ENCODE results near the gene APLP1.
"Not testable (repeated sequence)": the region's sequence is repeated elsewhere in the genome, so short reads cannot be mapped to it uniquely, and the experiment has no call there.

The APLP1 gene

DNA sequence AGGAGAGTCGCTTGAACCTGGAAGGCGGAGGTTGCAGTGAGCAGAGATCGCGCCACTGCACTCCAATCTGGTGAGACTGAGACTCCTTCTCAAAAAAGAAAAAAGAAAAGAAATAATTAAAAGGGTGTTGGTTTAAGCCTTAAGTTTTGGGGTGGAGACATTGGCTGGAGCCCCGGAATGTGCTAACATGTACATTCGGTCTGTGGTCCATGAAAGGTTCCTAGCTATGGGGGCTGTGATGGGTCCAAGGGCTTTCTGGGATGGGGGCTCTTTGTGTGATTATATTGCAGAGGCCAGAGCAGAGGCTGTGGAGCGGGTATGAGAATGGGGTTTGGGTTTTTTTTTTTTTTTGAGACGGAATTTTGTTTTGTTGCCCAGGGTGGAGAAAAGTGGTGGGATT lies 17.5 kb downstream of the APLP1 start:
- DNase-seq = no peak

DNA sequence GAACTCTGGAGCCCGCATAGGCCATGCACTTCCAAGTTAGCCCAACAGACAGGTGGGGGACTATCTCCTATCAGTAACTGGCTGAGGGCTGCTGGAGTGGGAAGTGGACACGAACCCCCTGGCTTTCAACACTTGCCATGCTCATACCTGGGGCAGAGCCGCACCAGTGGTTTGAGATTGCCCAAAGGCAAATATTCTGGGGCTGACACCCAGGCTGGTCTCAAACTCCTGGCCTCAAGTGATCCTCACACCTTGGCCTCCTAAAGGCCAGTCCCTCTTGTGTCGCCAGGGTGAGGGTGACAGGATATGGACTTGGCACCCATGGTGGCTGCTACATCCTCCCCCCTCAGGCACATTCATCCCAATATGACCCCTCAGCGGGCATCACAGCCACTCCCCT lies 18.8 kb downstream of the APLP1 start:
- no peak for DNase-seq

DNA sequence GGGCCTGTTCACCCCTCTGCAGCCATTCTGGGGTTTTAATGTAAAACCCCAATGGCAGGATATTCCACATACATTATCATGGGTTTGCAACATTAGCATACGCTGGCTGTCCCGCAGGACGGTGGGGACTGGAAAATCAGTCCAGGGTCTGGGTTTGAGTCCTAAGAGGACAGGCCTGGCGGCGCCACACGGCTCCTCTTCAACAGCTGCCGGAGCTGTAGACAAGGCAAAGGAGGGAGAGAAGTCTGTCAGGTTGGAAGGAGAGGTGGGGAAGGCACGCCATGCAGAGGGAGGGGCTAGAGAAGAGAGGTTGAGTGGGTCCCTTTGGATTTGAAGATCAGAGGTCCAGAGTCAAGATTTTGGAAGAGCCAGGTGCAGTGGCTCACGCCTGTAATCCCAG lies 20.0 kb downstream of the APLP1 start:
- no peak for DNase-seq

DNA sequence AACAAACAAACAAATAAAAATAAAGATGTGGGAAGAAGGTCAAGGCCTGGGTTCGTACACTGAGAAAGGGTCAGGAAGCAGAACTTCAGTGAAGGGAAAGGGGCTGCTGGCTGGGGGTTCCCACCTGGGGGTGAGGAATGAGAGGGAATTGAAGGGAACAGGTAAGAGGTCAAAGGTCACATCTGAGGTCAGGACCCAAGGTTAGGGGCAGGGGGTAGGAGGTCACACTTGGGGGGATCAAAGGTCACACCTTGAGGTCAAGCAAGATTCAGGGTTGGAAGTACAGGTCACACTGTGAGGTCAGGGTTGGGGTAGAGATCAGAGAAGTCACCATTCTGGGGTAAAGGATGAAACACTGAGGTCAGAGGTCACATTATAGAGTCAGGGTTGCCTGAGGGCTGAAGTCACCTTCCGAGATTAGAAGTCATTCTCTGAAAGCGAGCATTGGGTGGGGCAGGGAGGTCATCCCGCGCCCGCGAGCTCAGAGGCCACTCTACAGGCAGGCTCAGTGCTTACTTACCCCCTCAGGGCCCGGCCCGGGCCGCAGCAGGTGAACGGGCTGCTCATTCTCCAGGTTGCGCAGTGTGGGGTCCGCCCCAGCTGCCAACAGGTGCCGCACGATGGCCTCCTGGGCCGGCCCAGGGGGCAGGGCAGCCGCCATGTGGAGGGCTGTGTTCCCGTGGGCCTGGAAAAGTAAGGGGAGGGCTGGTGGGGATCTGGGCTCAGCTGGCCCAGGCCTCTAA lies 21.2 kb downstream of the APLP1 start:
- DNase-seq = no peak

DNA sequence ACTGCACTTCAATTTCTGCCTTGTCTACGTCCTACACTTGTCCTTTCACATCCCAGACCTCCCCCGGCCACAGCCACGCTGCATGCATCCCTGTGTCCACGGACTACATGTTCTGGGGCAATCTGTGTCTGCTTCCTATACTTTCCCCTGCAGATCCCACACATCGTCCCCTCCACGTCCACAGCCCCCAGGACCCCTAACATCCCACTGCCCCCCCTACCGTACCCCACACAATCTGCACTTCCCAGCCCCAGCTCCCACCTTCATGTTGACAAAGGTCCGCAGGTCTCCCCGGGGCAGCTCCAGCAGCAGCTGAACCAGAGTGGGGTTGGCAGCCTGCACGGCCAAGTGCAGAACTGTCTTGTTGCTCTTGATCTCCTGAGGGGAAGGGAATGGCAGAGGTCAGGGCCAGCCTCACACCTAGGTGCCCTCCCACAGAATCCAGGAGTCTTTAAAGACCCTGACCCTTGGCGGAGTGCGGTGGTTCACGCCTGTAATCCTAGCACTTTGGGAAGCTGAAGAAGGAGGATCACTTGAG lies 21.8 kb downstream of the APLP1 start:
- DNase-seq = no peak

DNA sequence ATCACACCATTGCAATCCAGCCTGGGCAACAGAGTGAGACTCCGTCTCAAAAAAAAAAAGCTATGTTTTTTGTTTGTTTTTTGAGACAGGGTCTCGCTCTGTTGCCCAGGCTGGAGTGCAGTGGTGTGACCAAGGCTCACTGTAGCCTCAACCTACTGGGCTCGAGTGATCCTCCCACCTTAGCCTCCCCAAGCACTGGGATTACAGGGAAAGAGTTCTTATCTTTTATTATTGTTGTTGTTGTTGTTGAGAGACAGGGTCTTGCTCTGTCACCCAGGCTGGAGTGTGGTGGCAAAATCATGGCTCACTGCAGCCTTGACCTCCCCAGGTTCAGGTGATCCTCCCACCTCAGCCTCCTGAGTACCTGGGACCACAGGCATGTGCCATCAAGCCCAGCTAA lies 23.4 kb downstream of the APLP1 start:
- DNase-seq = not testable (repeated sequence)

DNA sequence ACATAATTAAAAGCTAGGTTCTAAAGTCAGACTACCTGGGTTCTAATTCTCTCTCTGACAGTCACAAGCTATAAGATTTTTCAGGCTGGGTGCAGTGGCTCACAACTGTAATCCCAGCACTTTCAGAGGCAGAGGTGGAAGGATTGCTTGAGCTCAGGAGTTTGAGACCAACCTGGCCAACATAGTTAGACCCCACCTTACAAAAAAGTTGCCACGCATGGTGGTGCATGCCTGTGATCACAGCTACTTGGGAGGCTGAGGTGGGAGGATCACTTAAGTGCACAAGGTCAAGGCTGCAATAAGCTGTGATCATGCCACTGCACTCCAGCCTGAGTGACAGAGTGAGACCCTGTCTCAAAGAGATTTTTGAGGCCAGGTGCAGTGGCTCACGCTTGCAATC lies 26.0 kb downstream of the APLP1 start:
- no peak for DNase-seq

DNA sequence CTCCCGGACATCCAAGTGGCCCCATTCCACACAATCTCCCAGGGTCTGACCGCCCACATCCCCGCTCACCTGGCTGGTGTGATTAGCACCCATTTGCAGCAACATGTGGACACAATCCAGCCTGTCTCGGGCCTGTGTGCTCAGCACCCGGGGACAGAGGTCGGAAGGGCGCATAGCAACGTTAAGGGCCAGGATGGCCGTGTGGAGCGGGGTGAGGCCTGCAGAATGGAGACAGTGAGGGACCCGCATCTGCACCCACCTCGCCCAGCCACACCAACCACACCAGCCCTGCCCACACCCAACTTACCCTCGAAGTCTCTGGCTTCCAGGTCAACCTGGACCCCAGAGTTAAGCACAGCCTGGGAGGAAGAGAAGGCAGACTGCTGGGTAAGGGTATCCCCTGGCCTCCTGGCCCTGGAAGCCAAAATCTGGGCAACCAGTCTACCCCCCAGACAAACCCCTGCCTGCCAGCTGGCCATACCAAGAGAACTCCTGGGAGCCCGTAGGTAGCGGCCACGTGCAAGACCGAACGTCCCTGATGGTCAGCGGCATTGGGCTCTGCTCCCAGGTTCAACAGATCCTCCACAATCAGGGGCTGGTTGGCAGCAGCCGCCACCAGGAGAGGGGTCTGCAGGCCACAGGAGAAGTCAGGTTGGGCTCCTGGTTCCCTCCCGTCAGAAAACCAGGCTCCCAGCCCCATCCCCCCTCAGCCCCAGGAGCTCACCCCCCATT lies 27.7 kb downstream of the APLP1 start:
- no peak for DNase-seq

DNA sequence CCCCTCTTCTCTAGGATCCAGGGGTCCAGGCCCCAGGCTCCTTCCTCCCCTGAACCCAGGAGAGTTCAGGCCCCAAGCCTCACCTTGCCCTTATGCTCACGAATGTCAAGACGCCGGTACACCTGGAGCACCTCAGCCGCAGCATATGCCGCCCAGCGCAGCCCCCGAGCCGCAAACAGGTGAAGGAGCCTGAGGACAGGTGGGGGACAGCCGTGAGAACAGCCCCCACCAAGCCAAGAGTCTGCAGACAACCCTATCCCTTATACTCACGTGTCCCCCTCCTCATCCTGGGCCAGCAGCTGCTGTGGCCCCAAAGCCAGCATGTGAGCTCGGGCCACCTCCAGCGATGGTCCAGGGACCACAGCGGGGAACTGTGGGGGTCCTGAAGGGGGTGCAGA lies 28.3 kb downstream of the APLP1 start:
- no peak for DNase-seq

DNA sequence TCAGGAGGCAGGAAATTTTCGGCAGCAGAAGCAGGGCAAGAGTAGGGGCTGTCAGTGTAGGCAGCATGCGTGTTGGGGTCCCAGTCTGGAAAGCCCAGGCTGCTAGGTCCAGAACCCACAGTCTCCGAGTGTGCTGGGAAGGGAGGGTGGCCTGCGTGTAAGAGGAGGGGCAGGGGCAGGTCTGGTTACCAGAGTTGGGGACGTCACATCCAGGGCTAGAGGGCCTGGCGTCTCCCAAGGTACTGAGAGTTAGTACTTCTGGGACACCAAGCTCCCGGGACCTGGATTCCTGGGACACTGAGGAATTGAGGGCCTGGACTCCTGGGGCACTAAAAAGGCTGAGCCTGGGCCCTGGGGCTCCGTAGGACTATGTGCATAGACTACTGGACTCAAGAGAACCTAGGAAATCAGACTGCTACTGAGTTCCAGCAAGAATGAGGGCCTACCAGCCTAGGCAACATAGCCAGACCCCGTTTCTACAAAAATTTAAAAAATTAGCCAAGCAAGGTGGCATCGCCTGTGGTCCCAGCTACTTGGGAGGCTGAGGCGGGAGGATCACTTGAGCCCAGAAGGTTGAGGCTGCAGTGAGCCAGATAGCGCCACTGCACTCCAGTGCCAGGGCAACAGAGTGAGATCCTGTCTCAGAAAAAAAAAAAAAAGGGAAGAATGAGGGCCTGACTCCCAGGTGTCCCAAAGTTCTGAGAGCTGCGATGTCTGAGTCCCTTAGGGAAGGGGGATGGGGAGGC lies 29.5 kb downstream of the APLP1 start:
- no peak for DNase-seq

DNA sequence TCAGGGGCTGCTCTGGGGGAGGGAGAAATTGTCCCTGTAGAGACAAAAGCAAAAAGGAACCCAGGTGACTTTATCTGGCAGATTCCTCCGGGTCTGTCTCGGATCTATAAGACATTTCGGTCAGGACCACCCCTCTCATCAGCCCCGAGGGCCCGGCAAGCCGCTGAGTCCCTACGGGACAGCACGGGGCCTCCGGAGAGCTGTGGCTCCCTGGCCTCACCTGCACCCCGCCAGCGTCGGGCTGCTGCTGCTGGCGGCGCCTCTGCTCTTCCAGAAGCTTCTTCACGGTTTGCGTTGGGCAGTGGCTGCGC lies 30.1 kb downstream of the APLP1 start:
- no peak for DNase-seq

DNA sequence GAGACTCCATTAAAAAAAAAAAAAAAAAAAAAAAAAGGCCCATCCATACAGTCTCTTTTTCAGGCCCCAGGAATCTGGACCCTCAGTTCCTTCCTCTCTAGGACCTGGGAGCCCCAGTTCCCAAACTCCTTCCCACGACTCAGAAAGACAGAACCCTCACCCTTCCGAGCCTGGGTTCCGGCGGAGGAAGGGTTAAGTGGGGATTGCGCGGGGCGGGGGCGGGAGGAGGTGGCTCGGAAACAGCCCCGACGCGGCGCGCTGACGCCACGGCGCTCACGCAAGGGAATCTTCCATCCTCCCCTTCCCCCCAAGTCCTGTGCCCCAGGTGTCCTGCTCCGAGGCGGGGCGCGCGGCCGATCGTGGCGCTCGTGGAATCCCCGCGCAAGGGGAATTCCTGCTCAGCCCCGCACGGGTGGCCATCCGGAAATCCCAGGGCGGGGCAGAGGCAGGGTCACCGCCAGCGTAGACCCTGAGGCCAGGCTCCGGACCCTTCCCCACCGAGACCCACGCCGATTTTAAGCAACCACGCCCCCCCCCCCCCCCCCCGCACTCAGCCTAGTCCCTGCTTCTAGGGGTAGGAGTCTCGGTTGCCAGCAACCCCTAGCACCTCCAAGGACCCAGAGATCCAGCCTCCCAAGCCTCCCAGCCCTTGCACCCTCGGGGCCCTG lies 31.3 kb downstream of the APLP1 start:
- DNase-seq = peak; percentile 18

DNA sequence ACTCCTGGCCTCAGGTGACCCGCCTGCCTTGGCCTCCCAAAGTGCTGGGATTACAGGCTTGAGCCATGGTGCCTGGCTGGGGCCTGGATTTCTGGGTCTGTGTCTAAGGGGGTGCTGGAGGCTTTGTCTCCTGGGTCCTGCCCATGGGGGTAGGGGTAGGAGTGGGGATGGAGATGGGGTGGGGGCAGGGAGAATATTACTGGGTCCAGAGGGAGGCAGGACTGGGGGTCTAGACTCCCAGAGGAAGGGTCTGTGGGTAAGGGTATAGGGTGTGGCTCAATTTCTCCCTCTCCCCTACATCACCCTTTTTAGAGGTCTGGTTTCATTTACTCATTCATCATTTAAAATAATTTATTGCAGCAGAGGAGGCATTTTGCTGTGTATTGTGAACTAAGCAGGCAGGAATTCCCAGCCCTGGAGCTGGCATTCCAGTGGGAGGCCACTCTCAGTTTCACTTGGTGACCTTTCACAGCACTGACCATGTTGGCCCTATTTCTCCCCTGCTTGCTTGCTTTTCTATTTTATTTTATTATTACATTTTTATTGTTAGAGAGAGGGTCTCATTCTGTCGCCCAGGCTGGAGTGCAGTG lies 32.8 kb downstream of the APLP1 start:
- DNase-seq = no peak

DNA sequence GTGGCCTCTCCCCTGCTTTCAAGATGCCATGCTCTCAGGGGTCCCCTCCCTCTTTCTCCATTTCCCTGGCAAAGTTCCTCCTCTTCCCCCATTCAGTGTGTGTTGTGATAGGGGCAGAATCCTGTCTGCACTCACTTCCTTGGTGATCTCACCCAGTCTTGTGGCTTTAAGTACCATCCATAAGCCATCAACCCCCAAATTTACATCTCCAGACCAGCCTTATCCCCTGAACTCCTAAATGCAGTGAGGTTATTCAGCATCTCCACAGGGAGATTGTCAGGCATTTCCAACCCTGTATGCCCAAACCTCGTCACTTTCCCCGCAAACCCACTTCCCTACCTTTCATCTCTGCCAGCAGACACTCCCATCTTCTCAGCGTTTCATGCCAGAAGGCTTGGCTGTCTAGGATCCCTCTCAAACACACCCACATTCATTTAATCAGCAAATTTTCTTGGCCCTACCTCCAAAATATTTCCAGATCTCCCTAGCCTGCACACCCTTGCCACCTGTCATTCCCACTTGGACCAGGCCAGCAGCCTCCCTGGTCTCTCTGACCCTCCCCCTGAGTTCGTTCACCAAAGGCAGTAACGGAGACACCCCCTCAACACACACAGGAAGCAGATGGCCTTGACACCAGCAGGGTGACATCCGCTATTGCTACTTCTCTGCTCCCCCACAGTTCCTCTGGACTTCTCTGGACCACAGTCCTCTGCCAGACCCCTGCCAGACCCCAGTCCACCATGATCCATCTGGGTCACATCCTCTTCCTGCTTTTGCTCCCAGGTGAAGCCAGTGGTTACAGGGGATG lies 33.7 kb downstream of the APLP1 start, which contains the start of gene HCST:
TSS of gene HCST (plus strand) at position 676 of the 808 bp plus-strand sequence. CDS start at position 741, 65 bp downstream.
- no peak for DNase-seq

DNA sequence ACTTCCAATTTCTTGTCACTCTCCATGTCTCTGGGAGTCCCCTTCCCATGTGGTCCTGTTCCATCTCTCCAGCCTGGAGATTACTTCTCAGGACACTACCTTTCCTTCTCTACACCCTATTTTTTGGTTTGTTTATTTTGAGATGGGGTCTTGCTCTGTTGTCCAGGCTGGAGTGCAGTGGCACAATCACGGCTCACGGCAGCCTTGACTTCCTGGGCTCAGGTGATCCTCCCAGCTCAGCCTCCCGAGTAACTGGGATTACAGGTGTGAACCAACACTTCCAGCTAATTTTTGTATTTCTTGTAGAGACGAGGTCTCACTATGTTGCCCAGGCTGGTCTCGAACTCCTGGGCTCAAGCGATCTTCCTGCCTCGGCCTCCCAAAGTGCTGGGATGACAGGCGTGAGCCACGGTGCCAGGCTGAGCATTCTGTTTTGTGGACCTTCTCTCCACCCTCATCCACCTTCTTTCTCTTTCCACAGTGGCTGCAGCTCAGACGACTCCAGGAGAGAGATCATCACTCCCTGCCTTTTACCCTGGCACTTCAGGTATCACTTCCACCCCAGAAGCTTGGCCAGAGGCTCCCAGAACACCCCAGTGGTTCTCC lies 34.6 kb downstream of the APLP1 start:
- no peak for DNase-seq

DNA sequence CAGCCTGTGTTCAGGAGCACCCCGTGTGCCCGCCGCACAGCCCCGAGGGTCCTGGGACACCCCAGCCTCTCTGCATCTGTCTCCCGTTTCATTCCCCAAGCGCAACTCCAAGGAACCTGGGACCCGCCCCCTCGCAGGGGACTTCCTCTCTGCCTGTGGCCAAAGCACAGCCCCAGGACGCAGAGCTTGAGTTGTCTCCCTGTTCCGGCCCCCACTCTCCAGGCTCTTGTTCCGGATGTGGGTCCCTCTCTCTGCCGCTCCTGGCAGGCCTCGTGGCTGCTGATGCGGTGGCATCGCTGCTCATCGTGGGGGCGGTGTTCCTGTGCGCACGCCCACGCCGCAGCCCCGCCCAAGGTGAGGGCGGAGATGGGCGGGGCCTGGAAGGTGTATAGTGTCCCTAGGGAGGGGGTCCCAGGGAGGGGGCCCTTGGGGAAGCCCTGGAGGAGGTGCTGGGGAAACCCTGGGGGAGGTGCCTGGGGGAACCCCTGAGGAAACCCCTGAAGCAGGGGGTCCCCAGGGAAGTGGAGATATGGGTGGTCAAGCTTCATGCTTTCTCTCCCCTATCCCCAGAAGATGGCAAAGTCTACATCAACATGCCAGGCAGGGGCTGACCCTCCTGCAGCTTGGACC lies 35.3 kb downstream of the APLP1 start:
- DNase-seq = peak; percentile 85

DNA sequence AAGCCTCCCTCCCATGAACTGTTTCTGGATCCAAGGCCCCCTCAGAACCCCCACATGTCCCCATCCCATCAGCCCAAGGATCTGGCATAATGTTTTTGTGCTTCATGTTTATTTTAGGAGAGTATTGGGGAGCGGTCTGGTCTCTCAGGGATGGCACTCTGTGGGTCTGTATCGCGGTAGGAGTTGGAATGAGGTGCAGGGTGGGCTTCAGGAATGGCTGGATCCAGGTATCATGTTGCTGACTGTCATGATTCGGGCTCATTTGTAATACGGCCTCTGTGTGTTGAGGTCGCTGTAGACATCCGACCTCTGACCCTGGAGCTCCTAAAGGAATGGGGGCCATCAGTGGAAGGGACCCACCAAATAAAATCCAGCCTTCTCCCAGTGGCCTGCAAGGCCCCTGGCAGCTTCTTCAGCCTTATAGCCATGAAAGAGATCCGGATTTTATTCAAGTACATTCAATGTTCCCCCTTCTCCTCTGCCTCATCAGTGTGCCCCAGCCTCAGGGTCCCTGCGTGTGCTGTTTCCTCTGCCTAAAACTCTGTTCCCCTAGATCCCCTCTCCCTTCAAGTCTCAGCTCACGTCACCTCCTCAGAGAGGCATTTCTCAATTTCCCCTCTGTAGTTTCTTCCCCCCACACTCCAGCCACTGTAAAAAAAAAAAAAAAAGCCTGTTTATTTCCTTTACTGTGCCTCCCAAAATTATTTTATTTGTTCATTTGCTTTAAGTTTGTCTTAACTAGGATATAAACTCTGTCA lies 36.1 kb downstream of the APLP1 start:
- no peak for DNase-seq

DNA sequence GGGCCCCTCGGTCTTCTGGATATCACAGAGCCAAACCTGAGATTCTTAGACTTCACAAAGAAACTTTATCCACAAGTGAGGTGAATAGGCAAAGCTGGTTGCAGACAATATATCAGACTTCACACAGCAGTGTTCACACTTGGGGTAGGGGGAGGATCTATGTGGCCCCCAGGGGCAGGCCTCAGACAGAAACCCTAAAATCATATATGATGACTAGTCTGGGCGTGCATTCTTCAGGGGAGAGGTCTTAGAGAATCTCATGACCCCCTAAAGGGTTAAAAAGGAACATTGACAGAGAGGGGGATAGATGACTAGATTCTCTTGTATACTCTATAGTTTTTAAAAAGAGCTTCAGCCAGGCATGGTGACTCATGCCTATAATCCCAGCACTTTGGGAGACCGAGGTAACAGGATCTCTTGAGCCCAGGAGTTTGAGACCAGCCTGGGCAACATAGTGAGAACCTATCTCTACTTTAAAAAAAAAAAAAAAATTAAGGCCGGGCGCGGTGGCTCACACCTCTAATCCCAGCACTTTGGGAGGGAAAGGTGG lies 36.9 kb downstream of the APLP1 start:
- DNase-seq = no peak

DNA sequence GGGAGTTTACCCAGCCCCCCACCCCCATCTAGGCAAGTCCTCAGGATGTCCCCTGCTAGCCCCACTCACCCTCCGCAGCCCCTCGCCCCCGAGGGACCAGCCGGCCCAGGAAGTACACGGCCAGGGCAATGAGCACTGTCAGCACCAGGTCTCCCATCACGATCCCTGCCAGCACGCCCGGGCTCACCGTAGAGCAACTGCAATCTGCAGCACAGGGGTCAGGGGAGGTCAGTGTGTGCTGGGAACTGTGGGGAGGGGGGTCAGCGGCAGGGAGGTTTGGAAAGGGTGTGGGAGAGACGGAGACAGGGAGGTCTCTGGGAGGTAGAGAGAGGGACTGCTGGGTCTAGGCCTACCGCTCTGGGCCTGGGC lies 39.0 kb downstream of the APLP1 start:
- DNase-seq = no peak

DNA sequence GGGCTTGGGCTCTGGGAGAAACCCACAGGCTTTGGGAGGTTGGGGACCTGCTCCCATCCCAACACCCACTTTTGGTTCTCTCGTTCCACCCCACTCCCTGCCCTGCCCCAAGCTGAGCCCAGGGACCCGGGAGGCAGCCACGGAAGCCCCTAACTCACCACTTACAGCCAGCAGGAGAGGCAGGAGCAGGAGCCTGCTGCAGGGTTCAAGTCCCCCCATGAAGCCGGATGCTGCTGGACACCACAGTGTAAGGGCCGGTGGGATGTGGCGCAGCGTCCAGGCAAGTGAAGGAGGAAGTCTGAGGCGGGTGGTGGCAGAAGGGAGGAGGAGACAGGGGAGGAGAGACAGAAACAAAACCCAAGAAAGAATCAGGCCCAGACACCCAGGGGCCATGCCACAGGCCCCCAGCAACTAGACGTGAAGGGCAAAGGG lies 39.7 kb downstream of the APLP1 start, which contains the start of gene TYROBP:
TSS of gene TYROBP (minus strand) at position 286 of the 432 bp plus-strand sequence. CDS start at position 219, 67 bp downstream.
- no peak for DNase-seq

Measured in KG1 (cell line).